ENCODE results near the gene LAMA5.
"Not testable (repeated sequence)": the region's sequence is repeated elsewhere in the genome, so short reads cannot be mapped to it uniquely, and the experiment has no call there.

Gene LAMA5

DNA sequence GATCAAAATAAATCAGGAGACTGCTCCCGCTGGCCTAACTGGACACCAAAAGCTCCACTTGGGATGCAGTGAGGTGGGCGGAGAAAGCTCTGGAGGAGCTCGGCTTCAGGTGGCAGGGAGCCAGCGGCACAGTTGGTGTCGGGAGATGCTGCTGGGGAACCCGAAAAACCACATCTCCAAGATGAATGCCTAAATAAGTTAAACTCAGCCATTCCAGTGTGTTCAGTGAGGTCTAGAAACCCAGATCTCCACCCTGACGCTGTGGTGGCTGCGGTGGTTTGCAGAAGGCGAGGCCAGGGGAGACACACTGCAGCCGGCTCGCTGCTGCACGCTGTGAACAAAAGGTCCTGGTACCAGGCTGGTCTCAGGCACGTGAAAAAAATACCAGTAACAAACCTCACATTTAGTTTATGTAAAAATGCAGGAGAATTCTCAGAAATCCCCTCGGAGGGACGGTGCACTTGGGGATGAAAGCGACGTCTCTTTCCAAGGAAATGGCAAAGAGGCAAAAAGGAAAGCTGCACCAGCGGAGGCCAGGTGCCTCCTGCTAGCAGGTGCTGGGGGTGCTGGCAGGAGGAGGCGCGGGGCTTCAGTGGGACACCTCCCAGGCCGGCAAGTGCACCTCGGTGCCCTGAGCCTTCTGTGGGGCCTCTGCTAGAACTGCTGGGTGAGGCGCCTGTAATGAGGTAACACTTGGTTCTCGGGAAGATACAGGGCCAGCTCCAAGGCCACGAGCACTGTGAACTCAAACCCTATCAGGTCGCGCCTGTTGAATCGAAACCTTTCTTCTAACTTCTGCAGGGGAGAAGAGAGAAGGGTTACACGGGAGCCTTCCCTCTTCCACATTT, 23.4 kb upstream of the LAMA5 start:
- DNase-seq, result no peak

DNA sequence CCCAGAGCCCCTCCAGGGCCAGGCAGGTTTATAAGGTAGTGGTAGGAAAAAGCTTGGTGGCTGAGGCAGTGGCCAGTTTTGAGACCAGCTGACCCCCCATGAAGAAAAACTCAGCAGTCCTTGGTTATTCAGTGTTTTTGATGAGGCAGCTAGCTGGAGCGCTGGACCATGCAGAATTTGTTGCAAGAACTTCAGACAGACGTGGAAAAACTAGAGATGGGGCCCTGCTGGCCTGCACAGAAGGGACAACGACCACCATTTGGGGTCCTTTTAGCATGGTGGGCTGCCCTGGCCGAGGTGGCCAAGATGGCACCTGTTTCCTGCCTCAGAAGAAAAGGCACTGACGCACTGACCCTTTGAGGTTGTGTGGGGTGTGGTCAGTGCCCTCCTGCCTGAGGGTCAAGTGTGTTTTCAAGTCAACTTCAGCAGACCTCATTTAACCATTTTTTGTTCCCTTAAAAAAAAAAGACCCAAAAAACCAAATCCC, 22.5 kb upstream of the LAMA5 start:
- DNase-seq, result no peak

DNA sequence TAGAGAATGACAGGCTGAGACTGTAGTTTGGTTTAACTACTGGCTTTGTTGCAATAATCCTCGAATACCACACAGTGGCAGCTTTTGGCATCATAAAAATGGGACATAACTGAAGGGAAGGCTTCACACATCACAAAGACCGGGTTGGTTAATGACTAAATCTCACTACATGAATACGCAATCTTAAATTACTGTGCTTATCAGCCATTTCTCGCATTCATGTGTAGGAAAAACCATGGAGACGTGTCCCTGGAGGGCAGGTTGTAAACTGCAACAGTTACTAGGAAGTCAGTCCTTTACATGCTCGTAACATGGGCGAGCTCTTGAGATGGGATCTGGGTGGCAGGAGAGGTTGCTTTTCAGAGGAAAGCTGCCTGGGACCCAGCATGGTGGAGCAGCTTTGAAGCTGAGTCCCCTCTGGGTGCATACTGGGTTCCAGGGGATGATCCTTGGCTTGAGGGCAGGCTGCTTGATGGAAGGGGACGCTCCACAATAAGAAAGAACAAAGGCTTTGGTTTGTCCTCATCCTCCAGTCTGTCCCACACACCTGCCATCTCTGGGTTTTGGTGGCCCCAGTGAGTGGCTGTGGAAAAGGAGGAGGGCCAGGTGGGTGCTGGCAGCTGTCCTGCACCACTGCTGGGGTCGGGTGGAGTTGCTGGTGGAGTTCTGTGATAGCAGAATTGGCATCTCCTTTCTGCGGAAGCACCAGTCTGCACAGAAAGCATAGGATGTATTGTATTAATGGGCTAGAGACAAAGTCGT, 21.9 kb upstream of the LAMA5 start:
- no peak for DNase-seq

DNA sequence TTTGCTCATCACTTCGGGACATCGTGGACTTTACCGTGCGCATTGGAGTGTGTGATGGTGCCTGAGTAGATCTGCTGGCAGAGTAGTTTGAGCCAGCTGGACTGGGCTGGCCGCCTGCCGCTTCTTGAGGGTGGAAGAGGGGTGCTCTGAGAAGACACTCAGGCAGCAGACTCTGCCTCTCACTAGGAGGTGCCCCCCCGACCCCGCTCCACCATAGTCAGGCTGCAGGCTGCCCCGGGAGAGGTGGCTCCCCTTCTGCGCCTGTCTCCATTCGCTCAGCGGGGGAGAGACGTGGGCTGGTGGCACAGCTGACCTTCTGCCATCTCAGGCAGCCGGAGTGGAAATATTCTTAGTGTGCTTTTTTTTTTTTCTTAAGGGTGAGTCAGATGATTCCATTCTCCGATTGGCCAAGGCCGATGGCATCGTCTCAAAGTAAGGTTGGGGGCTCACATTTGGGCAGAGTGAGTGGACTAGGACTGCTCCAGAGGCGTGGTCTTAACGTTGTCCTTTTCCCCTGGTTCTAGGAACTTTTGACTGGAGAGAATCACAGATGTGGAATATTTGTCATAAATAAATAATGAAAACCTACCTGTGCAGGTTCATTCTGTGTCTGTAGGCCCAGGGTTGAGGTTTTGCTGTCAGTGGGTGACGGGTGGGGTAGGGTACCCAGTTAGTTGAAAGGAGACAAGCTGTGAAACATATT, 21.0 kb upstream of the LAMA5 start:
- DNase-seq, result no peak

DNA sequence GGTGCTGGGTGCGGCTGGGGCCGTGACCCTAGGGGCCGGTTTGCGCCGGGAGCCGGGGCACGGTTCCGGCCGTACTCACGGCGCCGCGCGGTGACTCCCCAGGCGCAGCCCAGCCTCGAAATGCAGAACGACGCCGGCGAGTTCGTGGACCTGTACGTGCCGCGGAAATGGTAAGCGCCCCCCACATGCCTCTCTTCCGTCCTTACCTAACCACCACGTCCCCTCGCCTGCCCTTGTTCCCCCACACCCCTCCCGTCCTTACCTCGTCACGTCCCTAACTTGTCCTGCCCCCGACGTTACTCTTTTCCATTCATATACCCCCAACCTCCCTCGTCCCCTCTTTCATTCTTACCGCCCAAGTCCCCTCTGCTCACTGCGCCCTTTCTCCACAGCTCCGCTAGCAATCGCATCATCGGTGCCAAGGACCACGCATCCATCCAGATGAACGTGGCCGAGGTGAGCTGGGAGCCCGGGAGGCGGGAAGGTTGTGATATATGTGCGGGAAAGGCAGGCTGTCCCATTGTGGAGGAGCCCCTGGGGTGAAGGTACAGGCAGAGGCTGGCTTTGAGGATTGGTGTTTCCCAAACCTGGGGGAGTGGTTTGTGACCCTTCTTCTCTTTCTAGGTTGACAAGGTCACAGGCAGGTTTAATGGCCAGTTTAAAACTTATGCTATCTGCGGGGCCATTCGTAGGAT, 20.3 kb upstream of the LAMA5 start:
- DNase-seq, result peak in 1 of 3 experiments; percentile 56

DNA sequence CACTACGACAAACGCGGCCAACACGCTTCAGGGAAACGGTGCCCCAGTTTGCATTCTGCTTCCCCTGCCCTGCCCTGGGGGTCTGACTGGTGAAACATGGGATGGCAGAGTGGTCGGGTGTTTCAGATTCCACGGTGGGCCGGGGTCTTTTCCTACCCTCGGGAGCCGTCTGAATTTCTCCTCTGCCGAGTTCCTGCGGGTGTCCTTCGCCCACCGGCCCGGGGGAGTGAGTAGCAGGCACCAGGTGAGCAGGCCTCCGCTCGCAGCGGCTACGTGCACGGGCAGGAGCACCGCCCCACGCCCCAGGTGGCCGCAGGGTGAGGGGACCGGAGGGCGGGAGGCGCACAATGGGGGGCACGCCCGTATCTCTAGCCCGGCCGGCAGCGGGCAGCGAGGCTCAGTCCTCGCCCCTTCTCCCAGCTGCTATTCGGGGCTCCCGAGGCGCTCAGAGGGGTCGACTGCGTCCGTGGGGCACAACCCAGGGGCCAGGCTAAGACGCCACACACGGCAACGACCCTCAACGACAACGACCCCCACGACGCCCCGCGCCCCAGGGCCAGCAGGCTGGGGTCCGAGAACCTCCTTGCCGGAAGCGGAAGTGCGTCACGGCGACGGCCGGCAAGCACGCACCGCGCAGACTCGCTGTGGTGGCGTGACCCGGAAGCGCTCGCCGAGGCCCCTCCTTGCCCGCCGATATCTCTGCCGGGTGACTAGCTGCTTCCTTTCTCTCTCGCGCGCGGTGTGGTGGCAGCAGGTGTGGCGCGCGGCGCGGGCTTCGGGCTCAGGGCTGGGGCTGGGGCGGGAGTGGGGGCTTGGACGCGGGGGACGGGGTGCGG, 19.5 kb upstream of the LAMA5 start, which contains the start of gene RPS21:
TSS of gene RPS21 (plus strand) at position 721 of the 836 bp plus-strand sequence. CDS start 236 bp downstream, outside the sequence.
- DNase-seq, result peak; percentile 92 to 96 (median 96)

DNA sequence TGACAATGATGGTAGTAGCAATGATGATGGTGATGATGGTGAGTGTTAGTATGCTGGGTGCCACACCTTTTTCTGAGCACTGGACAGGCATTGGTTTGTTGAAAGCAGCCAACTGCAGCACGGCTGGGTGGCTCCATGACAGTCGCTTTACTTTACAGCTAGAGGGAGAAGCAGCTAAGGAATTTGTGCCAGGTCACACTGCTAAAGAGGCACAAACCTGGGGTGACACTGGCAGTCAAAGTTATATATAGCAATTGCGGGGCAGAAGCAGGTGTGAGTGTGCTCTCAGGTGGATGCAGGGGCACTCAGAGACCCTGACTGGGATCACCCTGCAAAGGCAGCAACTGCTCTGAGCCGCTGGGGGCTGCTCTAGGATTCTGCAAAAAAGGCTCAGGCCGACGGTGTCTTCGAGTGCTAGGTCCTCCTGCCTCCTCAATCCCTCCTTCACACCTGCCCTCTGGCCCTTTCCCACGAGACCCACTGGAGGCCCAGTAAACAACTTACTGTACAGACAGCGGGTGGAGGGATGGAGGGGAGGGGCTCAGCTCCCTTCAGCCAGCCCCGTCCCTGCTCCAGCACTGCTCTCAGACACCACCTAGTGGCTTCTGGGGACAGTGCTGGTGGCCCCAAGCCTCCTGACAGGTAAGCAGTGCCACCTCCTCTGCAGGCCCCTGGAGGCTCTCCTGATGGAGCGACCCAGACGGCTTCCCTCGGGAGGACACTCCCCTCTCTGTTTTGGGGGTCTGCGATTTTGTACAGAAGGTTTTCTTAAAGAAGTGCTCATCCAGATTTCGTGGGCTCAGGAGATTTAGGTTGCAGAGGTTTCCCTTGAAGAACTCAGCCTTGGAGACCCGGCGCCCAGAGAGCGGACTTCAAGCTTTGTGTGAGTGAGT, 15.4 kb upstream of the LAMA5 start:
- peak; percentile 80 to 88 (median 87) for DNase-seq

DNA sequence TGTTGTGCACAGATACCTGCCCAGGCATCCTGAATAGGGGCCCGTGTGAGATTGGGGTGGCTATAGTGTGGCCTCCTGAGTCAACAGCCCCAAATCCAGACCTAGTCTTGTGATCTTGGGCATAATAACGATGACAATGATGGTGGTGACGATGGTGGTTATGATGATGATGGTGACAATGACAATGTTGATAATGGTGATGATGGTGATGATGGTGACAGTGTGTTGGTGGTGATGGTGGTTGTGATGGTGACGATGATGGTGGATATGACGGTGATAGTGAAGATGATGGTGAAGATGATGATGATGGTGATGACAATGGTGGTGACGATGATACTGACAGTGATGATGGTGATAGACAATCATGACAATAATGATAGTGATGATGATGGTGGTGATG, 14.7 kb upstream of the LAMA5 start:
- DNase-seq, result no peak

DNA sequence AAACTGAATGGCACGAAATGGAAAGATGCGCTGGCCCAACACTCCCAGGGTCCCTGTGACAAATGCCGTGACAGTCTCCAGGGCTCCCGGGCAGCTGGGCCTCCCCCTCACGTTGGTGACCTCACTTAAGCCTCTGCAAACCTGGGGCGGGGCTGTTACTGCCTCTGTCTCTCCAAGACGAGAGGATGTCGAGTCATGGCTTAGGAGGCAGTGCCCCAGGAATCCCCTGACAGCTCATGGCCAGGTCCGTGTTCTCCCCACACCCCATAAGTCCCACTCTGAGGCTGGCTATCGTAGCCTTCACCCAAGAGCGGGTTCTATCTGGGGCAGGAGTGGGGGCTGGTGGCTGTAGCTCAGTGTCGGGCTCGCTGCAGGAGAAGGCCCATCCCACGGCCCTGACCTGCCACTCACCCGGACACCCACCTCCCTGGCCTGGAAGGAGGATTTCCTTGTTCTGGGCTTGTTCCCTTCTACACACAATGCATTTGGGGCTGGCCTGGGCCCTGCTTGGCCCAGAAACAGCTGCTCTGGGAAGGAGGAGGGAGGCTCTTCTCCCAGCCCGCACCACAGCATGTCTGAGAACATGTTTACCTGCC, 14.2 kb upstream of the LAMA5 start:
- no peak for DNase-seq

DNA sequence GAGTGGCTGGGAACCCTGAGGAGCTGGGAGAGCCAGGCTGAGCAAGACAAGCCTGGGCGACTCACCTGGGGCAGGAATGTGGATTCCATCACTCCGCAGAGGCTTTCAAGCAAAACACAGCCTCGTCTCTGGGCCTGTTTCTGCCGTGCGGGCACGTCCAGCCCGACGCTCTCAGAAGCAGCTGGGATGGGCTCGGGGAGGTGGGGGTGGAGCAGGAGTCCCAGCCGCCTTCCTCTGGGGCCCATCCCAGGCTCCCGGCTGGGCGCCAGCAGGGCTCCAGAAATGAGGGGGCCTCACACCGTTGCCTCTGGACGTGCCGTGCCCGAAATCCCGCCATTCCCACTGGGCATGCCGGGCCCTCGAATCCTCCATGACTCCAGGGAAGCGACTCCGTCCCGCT, 11.1 kb upstream of the LAMA5 start:
- DNase-seq, result no peak

DNA sequence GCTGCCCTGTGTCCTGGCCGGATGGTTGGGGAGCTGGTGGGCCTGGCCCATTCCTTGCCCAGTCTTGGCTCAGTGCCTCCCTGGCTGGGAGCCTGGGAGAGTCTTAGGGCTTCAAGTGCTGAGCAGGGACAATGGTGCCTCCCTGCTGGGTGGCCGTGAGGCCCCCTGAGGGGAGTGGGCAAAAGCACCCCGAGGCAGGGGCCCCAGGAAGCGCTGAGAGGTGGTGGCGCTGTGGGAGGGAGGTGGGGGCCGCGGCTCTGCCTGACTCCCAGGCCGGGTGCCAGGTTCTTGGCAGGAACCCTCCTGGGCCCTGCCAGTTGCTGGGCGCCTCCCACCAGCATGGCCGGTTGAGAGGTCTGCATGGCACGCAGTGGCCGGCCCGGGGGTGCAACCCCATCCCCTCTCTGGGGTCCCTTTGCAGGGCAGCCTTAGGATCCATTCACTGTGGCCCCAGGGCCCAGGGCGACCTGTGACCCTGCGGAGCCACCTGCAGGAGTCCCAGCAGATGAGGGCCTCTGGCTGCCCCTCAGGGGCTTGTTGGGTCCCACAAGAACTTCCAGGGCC, 10.6 kb upstream of the LAMA5 start:
- DNase-seq, result peak in 1 of 3 experiments; percentile 17

DNA sequence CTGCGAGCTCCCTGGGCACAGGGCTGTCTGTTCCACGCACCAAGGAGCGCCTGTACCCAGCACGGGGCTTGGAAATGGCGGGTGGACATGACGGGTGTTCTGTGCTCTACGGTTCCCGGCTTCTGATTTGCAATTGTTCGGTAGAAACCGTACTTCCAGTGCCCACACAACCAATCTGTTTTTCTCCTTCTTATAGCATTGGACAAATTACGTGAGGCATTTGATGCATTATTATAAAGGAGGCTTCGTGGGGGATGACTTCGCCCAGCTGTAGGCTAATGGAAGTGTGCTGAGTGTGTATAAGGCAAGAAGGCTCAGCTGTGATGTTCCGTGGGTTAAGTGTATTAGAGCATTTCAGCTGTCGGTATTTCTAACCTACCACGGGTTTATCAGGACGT, 10.0 kb upstream of the LAMA5 start:
- DNase-seq, result no peak

DNA sequence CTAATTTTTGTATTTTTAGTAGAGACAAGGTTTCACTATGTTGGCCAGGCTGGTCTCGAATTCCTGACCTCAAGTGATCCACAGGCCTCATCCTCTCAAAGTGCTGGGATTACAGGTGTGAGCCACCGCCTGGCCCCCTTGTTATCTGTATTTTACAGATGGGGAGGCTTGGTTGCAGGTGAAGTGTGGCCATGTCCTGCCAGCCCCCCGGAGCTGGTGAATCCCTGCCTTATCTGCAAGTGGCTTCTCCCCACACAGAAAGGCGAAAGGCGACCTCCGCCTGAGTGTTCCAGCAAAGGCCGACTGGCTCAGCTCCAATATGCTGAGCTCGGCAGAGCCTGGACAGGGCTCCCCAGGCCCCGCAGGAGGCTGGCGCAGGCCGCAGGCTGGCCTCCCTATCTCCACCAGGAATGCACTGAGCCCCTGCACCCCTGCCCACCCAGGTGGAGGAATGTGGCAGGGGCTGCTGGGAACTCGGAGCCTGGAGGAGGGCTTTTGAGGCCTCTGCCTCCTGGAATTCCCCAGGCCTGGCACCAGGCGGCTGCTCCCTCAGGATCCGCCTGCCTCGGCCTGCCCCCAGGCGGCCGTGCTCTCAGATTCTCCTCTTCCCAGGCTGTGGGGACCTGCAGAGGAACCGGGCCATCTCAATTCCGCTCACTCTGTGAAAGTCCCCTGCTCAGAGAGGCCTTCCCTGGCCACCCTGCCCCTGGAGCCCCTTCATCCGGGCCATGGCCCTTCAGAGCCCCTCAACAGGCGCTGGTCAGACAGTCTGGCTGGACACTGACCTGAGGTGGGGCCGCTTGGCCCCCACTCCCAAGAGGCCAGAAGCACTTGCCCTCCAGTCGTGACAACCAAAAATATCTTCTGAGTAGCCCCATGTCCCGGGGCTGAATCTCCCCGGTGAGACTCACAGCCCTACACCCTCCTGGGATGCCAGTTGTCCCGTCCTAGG, 9.3 kb upstream of the LAMA5 start:
- DNase-seq, result no peak

DNA sequence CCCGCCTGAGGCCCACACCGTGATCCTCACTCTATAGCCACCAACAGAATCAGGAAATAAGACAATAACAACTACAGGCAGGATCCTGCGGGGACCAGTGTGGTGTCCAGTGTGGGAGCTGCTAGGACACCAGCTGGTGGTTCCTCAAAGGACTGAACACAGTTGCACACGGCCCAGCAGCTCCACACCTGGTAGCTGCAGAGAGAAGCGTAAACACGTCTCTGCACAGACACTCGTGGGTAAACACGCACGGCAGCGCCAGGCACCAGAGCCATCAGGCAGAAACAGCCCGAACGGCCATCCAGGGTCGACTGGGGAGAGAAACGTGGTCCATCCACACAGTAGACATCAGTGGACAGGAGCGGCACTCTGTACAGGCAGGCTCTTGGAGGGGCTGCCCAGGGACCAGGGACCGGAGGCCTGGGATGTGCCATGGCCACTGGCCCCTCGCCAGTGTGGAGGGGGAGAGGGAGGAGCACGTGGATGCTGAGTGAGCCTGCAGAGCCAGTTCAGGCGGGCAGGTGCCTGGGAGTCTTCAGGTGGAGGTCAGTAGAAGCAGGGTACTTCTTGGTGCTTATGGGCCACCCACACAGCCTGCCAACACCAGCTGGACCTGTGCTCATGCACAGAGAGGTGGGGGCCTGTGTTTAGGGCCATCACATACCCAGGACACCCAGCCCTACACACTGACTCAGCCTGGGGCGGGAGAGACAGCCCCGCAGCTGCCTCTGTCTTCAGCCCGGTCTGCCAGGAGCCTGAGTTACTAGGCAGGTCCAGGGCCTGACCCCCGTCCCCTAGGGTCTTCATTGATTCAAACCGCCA, 7.4 kb upstream of the LAMA5 start:
- peak in 2 of 3 experiments; percentile 26 to 49 for DNase-seq

DNA sequence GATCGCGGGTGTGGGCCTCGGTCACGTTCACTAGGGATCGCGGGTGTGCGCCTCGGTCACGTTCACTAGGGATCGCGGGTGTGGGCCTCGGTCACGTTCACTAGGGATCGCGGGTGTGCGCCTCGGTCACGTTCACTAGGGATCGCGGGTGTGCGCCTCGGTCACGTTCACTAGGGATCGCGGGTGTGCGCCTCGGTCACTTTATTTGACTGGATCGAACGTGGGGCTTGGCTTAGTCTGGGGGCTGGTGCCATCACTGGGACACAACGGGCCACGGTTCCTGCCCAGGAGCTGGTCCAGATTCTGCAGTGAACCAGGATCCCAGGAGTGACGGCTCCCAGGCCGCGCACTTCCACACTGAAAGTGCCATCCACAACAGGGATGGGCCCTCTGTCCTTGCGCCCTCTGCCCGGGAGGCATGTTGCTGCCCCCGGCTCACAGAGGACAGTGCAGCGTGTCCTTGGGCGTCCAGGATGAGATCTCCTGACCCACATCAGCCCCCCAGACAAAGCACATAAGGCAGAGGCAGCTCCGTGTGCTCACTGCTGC, 6.6 kb upstream of the LAMA5 start:
- not testable (repeated sequence) for DNase-seq

DNA sequence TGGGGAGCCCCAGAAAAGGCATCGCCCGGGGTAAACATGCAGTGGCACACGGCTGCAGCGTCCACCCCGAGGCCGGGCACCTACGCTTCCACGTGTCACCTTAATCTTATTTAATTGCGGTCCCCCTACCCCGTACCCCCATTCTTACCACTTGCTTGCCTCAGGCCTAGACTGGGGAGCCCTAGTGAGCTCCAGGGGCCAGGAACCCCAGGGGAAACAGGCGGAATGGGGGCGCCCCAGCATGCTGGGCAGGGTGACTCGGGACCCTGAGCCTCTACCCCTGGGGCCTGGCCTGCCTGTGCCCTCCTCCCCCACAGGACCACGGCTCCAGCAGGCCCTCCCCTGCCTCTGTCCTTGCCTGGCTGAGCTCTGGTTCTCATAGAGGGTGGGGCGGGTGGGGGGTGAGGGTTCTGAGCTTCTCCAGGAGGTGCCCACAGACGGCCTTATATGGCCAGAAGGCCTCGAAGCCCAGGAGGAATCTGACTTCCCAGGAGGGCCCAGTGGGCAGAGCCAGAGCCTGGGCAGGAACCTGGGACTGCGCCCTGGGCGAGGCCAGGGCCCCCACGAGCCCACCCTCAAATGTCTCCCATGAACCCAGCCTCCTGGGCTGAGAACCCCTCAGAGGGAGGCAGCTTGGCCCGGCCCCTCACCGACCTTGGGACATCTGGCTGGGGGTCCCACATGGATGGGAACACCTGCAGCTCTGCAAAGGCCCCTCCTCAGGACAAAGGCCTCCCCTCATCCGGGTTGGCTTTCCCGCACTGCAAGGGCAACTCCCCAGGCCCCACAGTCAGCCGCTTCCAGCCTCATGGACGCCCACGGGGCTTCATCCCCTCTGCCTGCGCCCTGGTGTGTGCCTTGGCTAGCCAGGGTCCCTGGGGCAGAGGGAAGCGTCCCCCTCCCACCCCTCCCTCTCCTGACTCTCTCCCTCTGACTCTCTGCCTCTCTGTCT, 5.2 kb upstream of the LAMA5 start:
- no peak for DNase-seq
